Measurements from ENCODE around the gene GARS1.
"Not testable (repeated sequence)": the region's sequence is repeated elsewhere in the genome, so short reads cannot be mapped to it uniquely, and the experiment has no call there.

The GARS1 gene

GRCh38 chr7:30575910-30576309 is 18.8 kb upstream of the GARS1 start:
- no peak for DNase-seq

- no peak for DNase-seq
These were observed 11.5 kb upstream of the GARS1 start for GRCh38 chr7:30583181-30583580.

DNA sequence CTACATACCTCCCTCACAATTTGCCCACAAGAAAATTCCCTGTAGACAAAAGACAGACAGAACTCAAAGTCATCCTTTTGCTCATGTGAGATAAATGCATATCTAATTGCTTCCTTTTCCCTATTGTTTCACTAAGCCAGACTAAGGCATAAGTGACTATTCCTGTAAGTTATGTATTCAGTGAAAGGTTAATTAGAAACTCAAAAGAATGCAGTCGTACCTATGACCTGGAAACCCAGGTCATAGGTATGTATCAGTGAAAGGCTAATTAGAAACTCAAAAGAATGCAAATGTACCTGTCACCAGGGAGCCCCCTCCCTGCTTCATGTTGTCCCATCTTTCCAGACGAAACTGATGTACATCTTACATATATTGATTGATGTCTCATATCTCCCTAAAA is 10.3 kb upstream of the GARS1 start:
- DNase-seq, result no peak

DNA sequence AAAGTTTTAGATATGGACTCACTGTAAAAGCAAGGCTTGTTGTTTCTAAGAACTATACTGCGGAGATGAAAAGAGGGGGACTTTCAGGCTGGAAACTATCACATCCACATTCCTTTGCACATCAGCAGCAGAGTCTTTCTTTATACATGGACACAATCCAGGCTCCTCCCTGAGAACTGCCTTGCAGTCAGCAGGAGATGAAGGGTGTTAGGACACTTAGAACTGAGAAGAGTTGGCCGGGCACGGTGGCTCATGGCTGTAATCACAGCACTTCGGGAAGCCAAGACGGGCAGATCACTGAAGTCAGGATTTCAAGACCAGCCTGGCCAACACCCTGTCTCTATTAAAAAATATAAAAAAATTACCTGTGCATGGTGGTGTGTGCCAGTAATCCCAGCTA is 9.7 kb upstream of the GARS1 start:
- DNase-seq, result no peak

GRCh38 chr7:30585675-30586074 is 9.0 kb upstream of the GARS1 start:
- DNase-seq, result no peak

GRCh38 chr7:30587547-30587946 is 7.1 kb upstream of the GARS1 start:
- not testable (repeated sequence) for DNase-seq

GRCh38 chr7:30589111-30589510 is 5.6 kb upstream of the GARS1 start:
- no peak for DNase-seq

GRCh38 chr7:30594048-30594539 is 584 bp upstream of the GARS1 start:
- peak in 2 of 4 experiments; percentile 8 to 16 for DNase-seq

GRCh38 chr7:30595436-30596013 is 847 bp downstream of the GARS1 start:
- no peak for DNase-seq

- no peak for DNase-seq
These were observed 1.4 kb downstream of the GARS1 start for GRCh38 chr7:30596014-30596641.

- DNase-seq, result no peak
These were observed 2.0 kb downstream of the GARS1 start for GRCh38 chr7:30596721-30597120.

GRCh38 chr7:30598121-30598876 is 3.6 kb downstream of the GARS1 start:
- DNase-seq, result no peak

DNA sequence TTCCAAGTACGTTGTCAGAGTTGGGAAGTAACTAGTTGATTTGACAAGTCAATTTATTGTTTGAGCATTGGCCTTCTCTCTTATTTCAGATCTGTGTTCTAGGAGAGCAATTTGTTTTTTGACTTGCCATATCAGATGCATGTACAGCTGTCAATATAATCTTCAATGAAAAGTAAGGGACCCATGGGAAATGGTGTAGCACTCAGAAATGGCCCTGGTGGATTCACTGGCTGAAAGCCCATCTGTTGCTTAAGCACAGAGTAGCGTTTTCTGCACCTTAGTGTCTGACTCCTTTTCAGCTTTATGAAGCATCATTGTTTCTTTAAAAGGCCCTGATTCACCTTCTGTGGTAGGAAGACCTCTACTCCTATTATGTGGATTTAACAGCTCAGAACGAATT is 10.2 kb downstream of the GARS1 start:
- no peak for DNase-seq

GRCh38 chr7:30605832-30606231 is 11.2 kb downstream of the GARS1 start:
- DNase-seq, result no peak

DNA sequence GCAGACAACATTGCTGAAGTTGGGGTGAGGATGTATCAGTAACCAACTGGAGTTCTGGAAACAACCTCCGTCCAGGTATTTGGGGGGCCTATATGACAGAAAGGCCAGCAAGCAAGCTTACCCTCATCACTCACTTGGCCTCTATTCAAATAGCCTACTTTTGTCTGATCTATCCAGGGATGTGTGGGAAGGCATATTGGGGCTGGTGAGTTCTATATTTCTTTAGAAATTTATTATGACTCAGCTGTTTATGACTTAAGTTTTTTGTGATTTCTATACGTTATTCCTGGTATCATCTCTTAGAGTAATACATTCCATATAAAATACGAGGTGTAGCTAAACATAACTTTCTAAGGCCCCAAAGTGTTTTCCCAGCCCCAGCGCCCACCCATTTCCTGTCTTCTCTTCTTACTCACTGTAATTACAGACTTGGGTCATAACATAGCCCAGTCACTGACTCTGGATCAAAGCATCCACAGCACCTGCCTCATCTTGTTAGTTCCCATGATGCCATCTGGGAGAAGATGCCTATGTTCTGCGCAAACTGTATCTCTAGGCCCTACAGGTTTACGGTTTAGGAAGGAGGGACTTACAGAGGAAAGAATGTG is 18.1 kb downstream of the GARS1 start:
- DNase-seq, result no peak

GRCh38 chr7:30613366-30614325 is 19.0 kb downstream of the GARS1 start:
- DNase-seq, result no peak

- DNase-seq, result no peak
These were observed 21.6 kb downstream of the GARS1 start for GRCh38 chr7:30616318-30616717.

DNA sequence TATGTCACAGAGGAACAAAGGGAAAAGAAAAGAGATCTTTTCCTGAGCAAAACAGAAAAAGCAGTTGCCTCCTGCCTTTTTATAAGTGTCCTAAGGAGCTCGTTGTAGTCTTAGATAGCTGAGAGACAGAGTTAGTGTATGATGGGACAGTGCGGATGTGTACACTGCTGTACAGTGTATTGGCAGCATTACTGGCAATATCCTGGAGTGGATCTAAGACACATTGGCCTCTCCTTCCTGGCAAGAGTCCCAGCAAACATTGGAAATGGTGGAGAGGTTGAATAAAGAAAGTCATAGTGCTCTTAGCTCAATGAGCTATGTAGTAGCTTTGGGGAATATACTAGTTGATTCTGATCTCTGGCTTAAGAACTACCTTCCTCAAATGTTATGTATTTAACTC is 22.7 kb downstream of the GARS1 start:
- no peak for DNase-seq

- DNase-seq, result no peak
These were observed 23.5 kb downstream of the GARS1 start for GRCh38 chr7:30618080-30618676.

DNA sequence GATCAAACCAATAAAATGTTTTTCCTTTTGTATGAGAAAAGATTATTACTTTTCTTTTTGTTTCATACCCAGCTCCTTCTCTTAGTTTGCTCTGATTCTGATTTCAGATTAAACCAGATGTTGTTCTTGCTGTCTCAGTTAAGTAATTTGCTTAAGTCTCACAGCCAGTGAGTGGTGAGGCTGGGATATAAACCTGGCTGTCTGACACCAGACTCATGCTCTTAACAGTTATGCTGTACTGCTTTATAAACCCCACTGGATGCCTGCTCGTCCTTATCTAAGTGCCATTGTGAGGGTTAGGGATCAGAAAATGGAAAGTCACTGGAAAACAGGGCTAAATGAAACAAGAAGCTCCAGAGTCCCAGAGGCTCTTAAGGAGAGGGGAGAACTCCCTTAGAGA is 24.3 kb downstream of the GARS1 start:
- DNase-seq, result no peak

DNA sequence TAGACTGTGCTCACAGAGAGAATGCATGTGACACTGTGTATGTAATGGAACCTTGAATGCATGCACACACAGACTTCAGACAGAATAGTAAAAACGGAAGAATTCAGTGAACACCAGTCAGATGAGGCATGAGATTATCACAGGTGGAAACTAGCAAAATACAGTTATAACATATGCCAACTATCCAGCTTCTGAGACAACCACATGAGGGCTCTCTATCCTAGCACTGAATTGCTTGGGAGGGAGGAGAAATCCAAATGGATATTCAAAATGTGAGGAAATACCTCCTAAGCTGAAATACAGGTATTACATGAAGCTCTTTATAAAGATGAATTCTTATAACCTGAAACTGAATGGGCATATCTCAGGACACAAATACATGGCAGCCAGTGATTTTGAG is 30.6 kb downstream of the GARS1 start:
- no peak for DNase-seq

GRCh38 chr7:30627026-30627425 is 32.3 kb downstream of the GARS1 start:
- DNase-seq, result no peak
